Measurements from ENCODE around the gene PCDHGA9. TPM values are rescaled to one million over a fixed set of nuclear protein-coding genes. Genes with fewer than 3 reads are reported as not detected.
"Not testable (repeated sequence)": the region's sequence is repeated elsewhere in the genome, so short reads cannot be mapped to it uniquely, and the experiment has no call there.

The PCDHGA9 gene
- total and polyA plus RNA-seq, 10 of the 15 experiments (the other 5 are each of a cell fraction or from before 2014, with no cell fraction given): 0.08 to 0.63 (median 0.29) TPM; not detected in 2

DNA sequence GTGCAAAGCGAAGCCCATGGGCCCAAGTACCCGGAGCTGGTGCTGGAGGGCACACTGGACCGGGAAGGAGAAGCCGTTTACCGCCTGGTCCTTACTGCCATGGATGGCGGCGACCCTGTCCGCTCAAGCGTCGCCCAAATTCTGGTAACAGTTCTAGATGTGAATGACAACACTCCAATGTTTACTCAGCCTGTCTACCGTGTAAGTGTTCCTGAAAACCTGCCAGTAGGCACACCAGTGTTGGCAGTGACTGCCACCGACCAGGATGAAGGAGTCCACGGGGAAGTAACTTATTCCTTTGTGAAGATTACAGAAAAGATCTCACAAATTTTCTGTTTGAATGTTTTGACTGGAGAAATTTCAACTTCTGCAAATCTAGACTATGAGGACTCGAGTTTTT lies 28.0 kb upstream of the PCDHGA9 start:
- H3K27me3 ChIP-seq (replicated peaks in 1 of 2; ENCODE audit: control insufficient read depth in 2 of 2, insufficient read depth in 2 of 2, low read length in 1 of 2): no peaks in the 10 kb centered on the region
- 93% methylated on average over 14 of the region's 14 CpGs for WGBS (ENCODE audit: insufficient coverage, insufficient replicate concordance, low lambda C conversion rate, missing lambda C conversion rate)
- H3K4me3 ChIP-seq: no peak overlapping the region
- intact Hi-C loops (cut with micrococcal nuclease; ENCODE audit: unreplicated experiment) (no loop called here), in situ Hi-C loops (cut with MboI) (no loop called here)
- TF ChIP-seq, protein P1, sequence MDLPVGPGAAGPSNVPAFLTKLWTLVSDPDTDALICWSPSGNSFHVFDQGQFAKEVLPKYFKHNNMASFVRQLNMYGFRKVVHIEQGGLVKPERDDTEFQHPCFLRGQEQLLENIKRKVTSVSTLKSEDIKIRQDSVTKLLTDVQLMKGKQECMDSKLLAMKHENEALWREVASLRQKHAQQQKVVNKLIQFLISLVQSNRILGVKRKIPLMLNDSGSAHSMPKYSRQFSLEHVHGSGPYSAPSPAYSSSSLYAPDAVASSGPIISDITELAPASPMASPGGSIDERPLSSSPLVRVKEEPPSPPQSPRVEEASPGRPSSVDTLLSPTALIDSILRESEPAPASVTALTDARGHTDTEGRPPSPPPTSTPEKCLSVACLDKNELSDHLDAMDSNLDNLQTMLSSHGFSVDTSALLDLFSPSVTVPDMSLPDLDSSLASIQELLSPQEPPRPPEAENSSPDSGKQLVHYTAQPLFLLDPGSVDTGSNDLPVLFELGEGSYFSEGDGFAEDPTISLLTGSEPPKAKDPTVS (IDR thresholded peaks at IDR 0.05; ENCODE audit: low read depth, low read length): no peak
- no peak for TF ChIP-seq TBL1XR1 (IDR thresholded peaks at IDR 0.05; ENCODE audit: low read depth, low read length)
- DNase-seq (ENCODE audit: low read depth, low spot score) (no peak), FAIRE-seq (no peak), ATAC-seq (no peak)
- H3K9me3 ChIP-seq (replicated peaks; ENCODE audit: control insufficient read depth, insufficient read depth, low read length): peaks cover 17% of the 10 kb centered on the region; the same call in 2 of the 3 replicates
- no peaks in the 10 kb centered on the region for H3K36me3 ChIP-seq (ENCODE audit: control insufficient read depth in 2 of 2, insufficient read depth in 2 of 2, low read length in 1 of 2)
- BruUV-seq (replicated peaks): no TSS peak
- ChIA-PET POLR2A (no interaction called here), CTCF (interaction anchor here (0.9 to 1.3 kb wide), 3 partner anchors 46 to 189 kb away, joined by 3 to 6 read pairs (median 3); partner anchors contain the start of gene PCDHGA11), RAD21 (ENCODE audit: unreplicated experiment) (no interaction called here), SMC1A (ENCODE audit: uncharacterized antibody, unreplicated experiment) (interaction anchor here (0.8 kb wide), 1 partner anchor 22 kb away, joined by 5 read pairs; no protein-coding TSS in a partner anchor)
- H3K4me1 ChIP-seq (ENCODE audit: control insufficient read depth, insufficient read depth, low read length): no peaks in the 10 kb centered on the region
- H4K20me1 ChIP-seq (ENCODE audit: control insufficient read depth, insufficient read depth): no peaks in the 10 kb centered on the region
- no peak overlapping the region for H3K4me2 ChIP-seq (ENCODE audit: control insufficient read depth, insufficient read depth)
- H2AFZ ChIP-seq (ENCODE audit: control insufficient read depth, low read depth, low read length): no peak overlapping the region
- H3K27ac ChIP-seq (ENCODE audit: control insufficient read depth, insufficient read depth): no peak overlapping the region
- H3K79me2 ChIP-seq (ENCODE audit: control insufficient read depth, insufficient read depth, low read length): no peaks in the 10 kb centered on the region
- no peak overlapping the region for H3K9ac ChIP-seq (ENCODE audit: control insufficient read depth, insufficient read depth, low read length)

DNA sequence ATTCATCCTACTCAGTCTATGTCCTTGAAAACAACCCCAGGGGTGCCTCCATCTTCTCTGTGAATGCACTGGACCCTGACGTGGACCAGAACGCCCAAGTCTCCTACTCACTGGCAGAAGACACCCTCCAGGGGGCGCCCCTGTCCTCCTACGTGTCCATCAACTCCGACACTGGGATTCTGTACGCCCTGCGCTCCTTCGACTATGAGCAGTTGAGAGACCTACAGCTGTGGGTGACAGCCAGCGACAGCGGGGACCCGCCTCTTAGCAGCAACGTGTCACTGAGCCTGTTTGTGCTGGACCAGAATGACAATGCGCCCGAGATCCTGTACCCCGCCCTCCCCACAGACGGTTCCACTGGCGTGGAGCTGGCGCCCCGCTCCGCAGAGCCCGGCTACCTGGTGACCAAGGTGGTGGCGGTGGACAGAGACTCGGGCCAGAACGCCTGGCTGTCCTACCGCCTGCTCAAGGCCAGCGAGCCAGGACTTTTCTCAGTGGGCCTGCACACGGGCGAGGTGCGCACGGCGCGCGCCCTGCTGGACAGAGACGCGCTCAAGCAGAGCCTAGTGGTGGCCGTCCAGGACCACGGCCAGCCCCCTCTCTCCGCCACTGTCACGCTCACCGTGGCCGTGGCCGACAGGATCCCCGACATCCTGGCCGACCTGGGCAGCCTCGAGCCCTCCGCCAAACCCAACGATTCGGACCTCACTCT lies 27.0 kb upstream of the PCDHGA9 start:
- H3K36me3 ChIP-seq (ENCODE audit: control insufficient read depth in 2 of 2, insufficient read depth in 2 of 2, low read length in 1 of 2); intact Hi-C loops (cut with micrococcal nuclease; ENCODE audit: unreplicated experiment); H4K20me1 ChIP-seq (ENCODE audit: control insufficient read depth, insufficient read depth); FAIRE-seq; H3K27me3 ChIP-seq (replicated peaks in 1 of 2; ENCODE audit: control insufficient read depth in 2 of 2, insufficient read depth in 2 of 2, low read length in 1 of 2); H3K4me2 ChIP-seq (ENCODE audit: control insufficient read depth, insufficient read depth); DNase-seq (ENCODE audit: low read depth, low spot score); H2AFZ ChIP-seq (ENCODE audit: control insufficient read depth, low read depth, low read length); POLR2A ChIA-PET; ATAC-seq; RAD21 ChIA-PET (ENCODE audit: unreplicated experiment); CTCF ChIA-PET; H3K79me2 ChIP-seq (ENCODE audit: control insufficient read depth, insufficient read depth, low read length); in situ Hi-C loops (cut with MboI); H3K4me3 ChIP-seq; SMC1A ChIA-PET (ENCODE audit: uncharacterized antibody, unreplicated experiment); BruUV-seq (replicated peaks); H3K27ac ChIP-seq (ENCODE audit: control insufficient read depth, insufficient read depth); H3K9ac ChIP-seq (ENCODE audit: control insufficient read depth, insufficient read depth, low read length); H3K4me1 ChIP-seq (ENCODE audit: control insufficient read depth, insufficient read depth, low read length): not testable (repeated sequence)
- H3K9me3 ChIP-seq (replicated peaks; ENCODE audit: control insufficient read depth, insufficient read depth, low read length): peaks cover 17% of the 10 kb centered on the region; the same call in 2 of the 3 replicates
- 89% methylated on average over 33 of the region's 48 CpGs for WGBS (ENCODE audit: insufficient coverage, insufficient replicate concordance, low lambda C conversion rate, missing lambda C conversion rate)

All from GM12878 (cell line).